ENCODE results near the gene DNAH2.

DNAH2 gene

DNA sequence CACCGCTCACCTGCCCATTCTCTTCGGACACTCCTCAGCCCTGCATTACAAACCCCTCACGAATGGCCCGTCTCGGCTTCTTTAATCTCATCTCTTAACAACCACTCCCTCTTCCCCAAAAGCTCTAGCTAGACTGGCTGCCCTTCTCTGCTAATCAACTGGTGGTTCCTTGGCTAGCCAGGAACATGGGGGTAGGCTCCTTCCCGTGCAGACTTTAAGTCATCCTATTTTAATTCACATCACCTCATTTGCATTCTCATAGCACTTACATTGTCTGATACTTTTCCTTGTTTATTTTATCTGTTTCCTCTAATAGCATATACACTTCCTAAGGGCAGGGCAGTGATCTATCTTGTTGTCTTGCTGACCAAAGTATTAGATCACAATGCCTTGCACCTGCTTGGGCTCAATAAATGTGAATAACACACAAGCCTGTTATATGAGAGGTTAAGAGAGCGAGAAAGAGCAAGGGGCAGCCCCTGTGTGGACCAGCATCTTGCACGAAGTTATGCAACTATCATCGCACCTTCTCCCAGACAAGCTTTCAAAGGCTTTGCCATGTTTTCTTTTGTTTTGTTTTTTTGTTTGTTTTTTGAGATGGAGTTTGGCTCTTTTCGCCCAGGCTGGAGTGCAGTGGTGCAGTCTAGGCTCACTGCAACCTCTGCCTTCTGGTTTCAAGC lies 40.0 kb upstream of the DNAH2 start:
- peaks cover 31% of the 10 kb centered on the region for H3K36me3 ChIP-seq (replicated peaks)
- no peaks in the 10 kb centered on the region for H3K27me3 ChIP-seq (replicated peaks)
- no peak overlapping the region for H3K4me3 ChIP-seq (ENCODE audit: low read depth, low read length)
- TF ChIP-seq, protein P1, sequence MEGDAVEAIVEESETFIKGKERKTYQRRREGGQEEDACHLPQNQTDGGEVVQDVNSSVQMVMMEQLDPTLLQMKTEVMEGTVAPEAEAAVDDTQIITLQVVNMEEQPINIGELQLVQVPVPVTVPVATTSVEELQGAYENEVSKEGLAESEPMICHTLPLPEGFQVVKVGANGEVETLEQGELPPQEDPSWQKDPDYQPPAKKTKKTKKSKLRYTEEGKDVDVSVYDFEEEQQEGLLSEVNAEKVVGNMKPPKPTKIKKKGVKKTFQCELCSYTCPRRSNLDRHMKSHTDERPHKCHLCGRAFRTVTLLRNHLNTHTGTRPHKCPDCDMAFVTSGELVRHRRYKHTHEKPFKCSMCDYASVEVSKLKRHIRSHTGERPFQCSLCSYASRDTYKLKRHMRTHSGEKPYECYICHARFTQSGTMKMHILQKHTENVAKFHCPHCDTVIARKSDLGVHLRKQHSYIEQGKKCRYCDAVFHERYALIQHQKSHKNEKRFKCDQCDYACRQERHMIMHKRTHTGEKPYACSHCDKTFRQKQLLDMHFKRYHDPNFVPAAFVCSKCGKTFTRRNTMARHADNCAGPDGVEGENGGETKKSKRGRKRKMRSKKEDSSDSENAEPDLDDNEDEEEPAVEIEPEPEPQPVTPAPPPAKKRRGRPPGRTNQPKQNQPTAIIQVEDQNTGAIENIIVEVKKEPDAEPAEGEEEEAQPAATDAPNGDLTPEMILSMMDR (IDR thresholded peaks at IDR 0.05; ENCODE audit: low read depth, low read length, missing control alignments): no peak
- in situ Hi-C loops (cut with HindIII; ENCODE audit: low pct_ligation_motif_present, low sequenced_read_pairs): no loop called here
- H3K27ac ChIP-seq: no peak overlapping the region
- DNase-seq: no peak

DNA sequence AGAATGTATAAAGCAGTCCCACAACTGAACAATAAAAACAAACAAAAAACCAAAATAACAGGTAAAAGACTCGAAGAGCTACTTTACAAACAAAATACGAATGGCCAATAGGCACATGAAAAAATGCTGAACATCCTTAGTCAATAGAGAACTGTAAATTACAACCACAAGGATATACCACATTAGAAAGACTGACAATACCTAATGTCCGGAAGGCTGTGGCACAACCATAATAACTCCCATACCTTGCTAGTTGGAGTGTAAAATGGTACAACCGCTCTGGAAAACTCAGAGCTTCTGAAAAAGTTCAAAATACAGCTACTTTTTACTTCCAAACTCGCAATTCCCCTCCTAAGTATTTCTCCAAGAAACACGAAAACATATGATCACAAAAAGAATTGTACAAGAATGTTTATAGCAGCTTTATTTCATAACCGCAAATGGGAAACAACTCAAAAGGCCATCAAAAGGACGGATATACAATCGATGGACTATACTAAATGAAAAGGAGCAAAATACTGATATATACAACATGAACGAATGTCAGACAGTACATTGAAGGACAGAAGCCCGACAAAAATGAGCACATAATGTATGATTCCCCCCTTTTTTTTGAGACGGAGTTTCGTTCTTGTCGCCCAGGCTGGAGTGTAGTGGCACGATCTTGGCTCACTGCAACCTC lies 32.6 kb upstream of the DNAH2 start:
- Histone ChIP-seq H3K36me3 (replicated peaks) (peaks cover 3% of the 10 kb centered on the region), H3K27ac (peak overlapping the region; percentile 97), H3K27me3 (replicated peaks) (no peaks in the 10 kb centered on the region), H3K4me3 (ENCODE audit: low read depth, low read length) (peak overlapping the region; percentile 95)
- TF ChIP-seq, protein P1 (IDR thresholded peaks at IDR 0.05; ENCODE audit: low read depth, low read length, missing control alignments): no peak
- DNase-seq: no peak
- in situ Hi-C loops (cut with HindIII; ENCODE audit: low pct_ligation_motif_present, low sequenced_read_pairs): no loop called here

DNA sequence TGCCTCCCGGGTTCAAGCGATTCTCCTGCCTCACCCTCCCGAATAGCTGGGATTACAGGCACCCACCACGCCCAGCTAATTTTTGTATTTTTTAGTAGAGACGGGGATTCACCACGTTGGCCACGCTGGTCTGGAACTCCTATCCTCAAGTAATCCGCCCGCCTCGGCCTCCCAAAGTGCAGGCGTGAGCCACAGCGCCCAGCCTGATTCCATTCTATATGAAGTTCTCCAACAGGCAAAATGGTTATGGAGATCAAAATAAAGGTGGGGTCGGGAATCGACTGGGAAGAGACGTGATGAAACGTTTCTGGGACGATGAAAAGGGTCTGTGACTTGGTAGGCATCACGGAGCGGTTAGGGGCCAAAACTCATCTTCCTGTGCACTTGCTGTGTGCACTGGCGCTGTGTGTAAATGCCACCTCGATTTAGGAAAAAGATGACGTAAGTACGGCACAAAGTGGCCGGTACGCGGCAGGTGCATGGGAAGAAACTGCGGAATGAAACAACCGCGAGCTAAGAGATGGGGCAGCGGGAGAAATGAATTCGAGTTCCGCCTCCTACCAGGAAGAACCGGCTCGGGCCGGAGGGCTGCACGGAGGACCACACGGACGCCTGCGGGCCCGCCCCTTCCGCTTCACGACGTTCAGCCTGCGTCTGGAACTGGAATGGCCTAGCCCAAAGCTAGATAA lies 31.9 kb upstream of the DNAH2 start:
- DNase-seq: peak; percentile 84
- H3K4me3 ChIP-seq (ENCODE audit: low read depth, low read length): peak overlapping the region; percentile 95
- no peaks in the 10 kb centered on the region for H3K27me3 ChIP-seq (replicated peaks)
- H3K36me3 ChIP-seq (replicated peaks): peaks cover 3% of the 10 kb centered on the region
- in situ Hi-C loops (cut with HindIII; ENCODE audit: low pct_ligation_motif_present, low sequenced_read_pairs): no loop called here
- TF ChIP-seq, protein P1 (IDR thresholded peaks at IDR 0.05; ENCODE audit: low read depth, low read length, missing control alignments): no peak
- peak overlapping the region; percentile 97 for H3K27ac ChIP-seq

DNA sequence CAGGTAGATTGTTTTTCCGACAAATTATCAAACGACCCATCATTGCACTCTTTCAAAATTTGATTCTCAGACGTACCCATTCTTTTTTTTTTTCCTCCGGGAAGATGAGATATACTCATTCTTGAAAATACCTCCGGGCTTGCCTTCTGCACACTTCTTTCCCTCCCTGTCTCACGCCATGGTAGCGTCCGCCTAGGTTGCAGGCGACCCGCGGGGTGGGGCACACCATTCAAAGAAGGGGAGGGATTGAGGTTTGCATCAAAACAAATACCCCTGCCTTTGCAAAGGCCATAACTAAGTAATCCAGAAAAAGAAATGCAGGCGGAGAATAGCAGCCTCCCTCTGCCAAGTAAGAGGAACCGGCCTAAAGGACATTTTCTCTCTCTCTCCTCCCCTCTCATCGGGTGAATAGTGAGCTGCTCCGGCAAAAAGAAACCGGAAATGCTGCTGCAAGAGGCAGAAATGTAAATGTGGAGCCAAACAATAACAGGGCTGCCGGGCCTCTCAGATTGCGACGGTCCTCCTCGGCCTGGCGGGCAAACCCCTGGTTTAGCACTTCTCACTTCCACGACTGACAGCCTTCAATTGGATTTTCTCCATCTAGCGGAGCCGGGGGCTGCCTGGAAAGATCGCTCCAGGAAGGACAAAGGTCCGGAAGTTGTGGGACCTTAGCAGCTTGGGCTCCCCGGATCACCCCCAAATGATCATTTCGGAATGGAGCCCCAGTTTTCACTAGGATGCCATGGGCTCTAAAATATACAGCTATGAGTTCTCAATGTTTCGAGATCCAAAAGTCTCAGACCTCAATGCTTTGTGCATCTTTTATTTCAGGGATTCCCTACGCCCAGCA lies 31.1 kb upstream of the DNAH2 start:
- Histone ChIP-seq H3K27ac (peak overlapping the region; percentile 97), H3K4me3 (ENCODE audit: low read depth, low read length) (peak overlapping the region; percentile 95), H3K27me3 (replicated peaks) (no peaks in the 10 kb centered on the region), H3K36me3 (replicated peaks) (peaks cover 3% of the 10 kb centered on the region)
- peak; percentile 68 for DNase-seq
- TF ChIP-seq, protein P1 (IDR thresholded peaks at IDR 0.05; ENCODE audit: low read depth, low read length, missing control alignments): no peak
- in situ Hi-C loops (cut with HindIII; ENCODE audit: low pct_ligation_motif_present, low sequenced_read_pairs): no loop called here

DNA sequence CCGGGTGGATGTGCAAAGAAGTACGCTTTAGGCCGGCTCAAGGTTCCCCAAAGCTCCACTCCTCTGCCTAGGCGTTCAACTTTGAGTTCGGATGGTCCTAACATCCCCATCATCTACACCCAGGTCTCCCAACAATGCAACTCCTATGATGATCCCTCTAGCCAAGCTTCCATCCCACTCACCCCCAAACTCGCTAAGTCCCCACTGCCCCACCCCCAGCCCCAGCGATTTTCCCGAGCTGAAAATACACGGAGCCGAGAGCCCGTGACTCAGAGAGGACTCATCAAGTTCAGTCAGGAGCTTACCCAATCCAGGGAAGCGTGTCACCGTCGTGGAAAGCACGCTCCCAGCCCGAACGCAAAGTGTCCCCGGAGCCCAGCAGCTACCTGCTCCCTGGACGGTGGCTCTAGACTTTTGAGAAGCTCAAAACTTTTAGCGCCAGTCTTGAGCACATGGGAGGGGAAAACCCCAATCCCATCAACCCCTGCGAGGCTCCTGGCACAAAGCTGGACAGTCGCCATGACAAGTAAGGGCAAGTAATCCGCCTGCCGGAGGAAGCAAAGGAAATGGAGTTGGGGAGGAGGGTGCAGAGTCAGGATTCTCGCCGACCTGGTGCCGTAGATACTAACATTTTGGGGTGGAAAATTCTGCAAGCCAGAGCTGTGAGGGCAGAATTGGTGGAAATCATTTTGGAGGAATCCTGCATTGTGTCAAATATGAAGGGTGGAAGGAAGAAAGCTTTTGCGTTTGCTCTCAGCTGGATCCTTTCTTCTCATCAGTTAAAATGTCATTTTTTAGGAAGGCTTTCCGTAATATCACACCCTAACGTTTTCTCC lies 30.3 kb upstream of the DNAH2 start, which contains the start of gene TP53:
TSS of gene TP53 (minus strand) at position 419 of the 836 bp plus-strand sequence. CDS start 10,896 bp downstream, outside the sequence.
- TF ChIP-seq, protein P1 (IDR thresholded peaks at IDR 0.05; ENCODE audit: low read depth, low read length, missing control alignments): peak; percentile 26
- in situ Hi-C loops (cut with HindIII; ENCODE audit: low pct_ligation_motif_present, low sequenced_read_pairs): no loop called here
- Histone ChIP-seq H3K27ac (peak within 1 kb of the TSS; percentile 97), H3K4me3 (ENCODE audit: low read depth, low read length) (peak within 1 kb of the TSS; percentile 95), H3K36me3 (replicated peaks) (peaks cover 3% of the 10 kb centered on the region), H3K27me3 (replicated peaks) (no peaks in the 10 kb centered on the region)
- peak; percentile 85 for DNase-seq

Measured in brain microvascular endothelial cell (primary cell).